ENCODE measurements around the gene IL18RAP.

- TF ChIP-seq POLR2A (IDR thresholded peaks at IDR 0.05; ENCODE audit: low read depth, low read length): no peak
- no peak for TF ChIP-seq EZH2 (IDR thresholded peaks at IDR 0.05; ENCODE audit: borderline replicate concordance, low read depth, low read length, severe bottlenecking)
- TF ChIP-seq CTCF (IDR thresholded peaks at IDR 0.05; ENCODE audit: extremely low read depth in 1 of 2, insufficient read depth in 1 of 2, low read depth in 1 of 2, low read length in 2 of 2): no peak
- no peak for TF ChIP-seq POLR2AphosphoS5 (IDR thresholded peaks at IDR 0.05; ENCODE audit: insufficient read depth, low read depth, low read length)
- no peak for TF ChIP-seq MAX (IDR thresholded peaks at IDR 0.05; ENCODE audit: insufficient read depth, insufficient read length)
- no peak for TF ChIP-seq MYC (IDR thresholded peaks at IDR 0.05; ENCODE audit: low read depth, low read length)
- TF ChIP-seq JUN (IDR thresholded peaks at IDR 0.05; ENCODE audit: borderline replicate concordance, insufficient read depth, insufficient read length, low read depth): no peak
- TF ChIP-seq FOS (IDR thresholded peaks at IDR 0.05; ENCODE audit: borderline replicate concordance, insufficient read depth, low read length): no peak
- TF ChIP-seq GATA2 (IDR thresholded peaks at IDR 0.05; ENCODE audit: insufficient read depth, insufficient read length, low read depth, low read length): no peak
Observed at GRCh38 chr2:102387763-102388546, 35.0 kb upstream of the IL18RAP start.

Data from endothelial cell of umbilical vein (primary cell).